Prostate gland (tissue), 2 donors: ENCODE results near the gene CEP55.

Source experiments
- POLR2A ChIP-seq: fragments of 450-650 bp; IDR thresholded peaks from one replicate; pipeline ENCODE4 v1.6.1; 2016; ENCODE audit warnings: antibody characterized with exemption, mild to moderate bottlenecking
- TF ChIP-seq, protein P1 (sequence below), 4 experiments: fragments of 200-600 bp in 2 of 4; fragments of 450-650 bp in 2 of 4; sonication (generic) in 2 of 4; IDR thresholded peaks; 1 replicate in 3 of 4; 2 replicates in 1 of 4; pipeline ENCODE4 v1.5.1; 2016 to 2019; ENCODE audit warnings: antibody characterized with exemption in 4 of 4, mild to moderate bottlenecking in 2 of 4, moderate library complexity in 2 of 4

DNA sequence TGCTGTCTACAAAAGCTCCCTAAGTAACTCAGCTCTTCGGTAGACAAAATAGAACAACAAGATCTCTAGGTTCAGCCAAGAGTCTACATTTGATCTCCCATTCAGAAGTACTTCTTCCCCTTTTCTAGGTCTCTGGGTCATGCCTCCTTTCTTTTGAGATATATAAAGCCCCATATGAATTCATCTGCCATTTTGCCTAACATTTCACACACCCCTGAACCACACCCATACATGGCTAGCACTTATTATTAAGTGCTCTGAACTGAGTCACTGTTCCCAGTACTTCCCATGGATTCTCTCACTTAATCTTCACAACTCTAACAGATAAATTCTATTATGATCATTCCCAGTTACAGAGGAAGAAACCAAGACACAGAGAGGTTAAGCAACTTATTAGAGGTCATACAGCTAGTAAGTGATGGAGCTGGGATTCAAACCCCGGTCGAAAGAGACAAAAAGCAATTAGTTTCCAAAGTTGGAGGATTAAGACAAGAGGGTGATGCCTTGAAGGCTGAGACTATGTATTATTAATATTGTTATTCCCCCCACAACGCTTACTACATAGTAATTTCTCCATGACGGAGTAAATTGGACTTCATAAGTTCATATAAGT lies 31.5 kb upstream of the CEP55 start:
- TF ChIP-seq POLR2A: no peak
- TF ChIP-seq, protein P1, sequence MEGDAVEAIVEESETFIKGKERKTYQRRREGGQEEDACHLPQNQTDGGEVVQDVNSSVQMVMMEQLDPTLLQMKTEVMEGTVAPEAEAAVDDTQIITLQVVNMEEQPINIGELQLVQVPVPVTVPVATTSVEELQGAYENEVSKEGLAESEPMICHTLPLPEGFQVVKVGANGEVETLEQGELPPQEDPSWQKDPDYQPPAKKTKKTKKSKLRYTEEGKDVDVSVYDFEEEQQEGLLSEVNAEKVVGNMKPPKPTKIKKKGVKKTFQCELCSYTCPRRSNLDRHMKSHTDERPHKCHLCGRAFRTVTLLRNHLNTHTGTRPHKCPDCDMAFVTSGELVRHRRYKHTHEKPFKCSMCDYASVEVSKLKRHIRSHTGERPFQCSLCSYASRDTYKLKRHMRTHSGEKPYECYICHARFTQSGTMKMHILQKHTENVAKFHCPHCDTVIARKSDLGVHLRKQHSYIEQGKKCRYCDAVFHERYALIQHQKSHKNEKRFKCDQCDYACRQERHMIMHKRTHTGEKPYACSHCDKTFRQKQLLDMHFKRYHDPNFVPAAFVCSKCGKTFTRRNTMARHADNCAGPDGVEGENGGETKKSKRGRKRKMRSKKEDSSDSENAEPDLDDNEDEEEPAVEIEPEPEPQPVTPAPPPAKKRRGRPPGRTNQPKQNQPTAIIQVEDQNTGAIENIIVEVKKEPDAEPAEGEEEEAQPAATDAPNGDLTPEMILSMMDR (IDR thresholded peaks at IDR 0.05): no peak
